ENCODE measurements around the gene AQP7.

DNA sequence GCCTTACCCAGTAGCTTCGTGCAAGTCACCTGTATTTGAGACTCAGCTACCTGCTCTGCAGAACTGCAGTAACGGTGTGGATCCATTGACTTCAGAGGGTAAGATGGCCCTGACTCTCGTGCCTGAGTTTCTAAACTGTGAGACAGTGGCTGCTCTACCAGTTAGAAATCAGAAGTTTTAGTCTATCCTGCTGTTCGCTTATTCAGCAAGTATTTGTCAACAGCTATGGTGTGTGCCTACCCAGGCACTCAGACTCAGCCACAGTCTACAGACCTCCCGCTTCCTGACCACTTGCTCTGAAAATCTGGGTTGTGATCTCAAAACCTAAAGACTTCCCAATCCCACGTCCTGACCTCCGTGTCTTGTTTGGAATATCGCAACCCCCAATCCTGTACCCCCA is 31.5 kb upstream of the AQP7 start:
- no peak for TF ChIP-seq POLR2A (IDR thresholded peaks at IDR 0.05; ENCODE audit: low read depth, low read length)
- TF ChIP-seq POLR2AphosphoS5 (IDR thresholded peaks at IDR 0.05; ENCODE audit: low read depth, low read length) = no peak

All from GM12891 (cell line).